GM04503 (cell line): ENCODE data around the gene DUSP18.
"Not testable (repeated sequence)": the region's sequence is repeated elsewhere in the genome, so short reads cannot be mapped to it uniquely, and the experiment has no call there.

Source experiments
- DNase-seq: peaks from one replicate; pipeline ENCODE4 v3.0.0-alpha.2; 2012; ENCODE audit warnings: low read depth

Gene DUSP18

DNA sequence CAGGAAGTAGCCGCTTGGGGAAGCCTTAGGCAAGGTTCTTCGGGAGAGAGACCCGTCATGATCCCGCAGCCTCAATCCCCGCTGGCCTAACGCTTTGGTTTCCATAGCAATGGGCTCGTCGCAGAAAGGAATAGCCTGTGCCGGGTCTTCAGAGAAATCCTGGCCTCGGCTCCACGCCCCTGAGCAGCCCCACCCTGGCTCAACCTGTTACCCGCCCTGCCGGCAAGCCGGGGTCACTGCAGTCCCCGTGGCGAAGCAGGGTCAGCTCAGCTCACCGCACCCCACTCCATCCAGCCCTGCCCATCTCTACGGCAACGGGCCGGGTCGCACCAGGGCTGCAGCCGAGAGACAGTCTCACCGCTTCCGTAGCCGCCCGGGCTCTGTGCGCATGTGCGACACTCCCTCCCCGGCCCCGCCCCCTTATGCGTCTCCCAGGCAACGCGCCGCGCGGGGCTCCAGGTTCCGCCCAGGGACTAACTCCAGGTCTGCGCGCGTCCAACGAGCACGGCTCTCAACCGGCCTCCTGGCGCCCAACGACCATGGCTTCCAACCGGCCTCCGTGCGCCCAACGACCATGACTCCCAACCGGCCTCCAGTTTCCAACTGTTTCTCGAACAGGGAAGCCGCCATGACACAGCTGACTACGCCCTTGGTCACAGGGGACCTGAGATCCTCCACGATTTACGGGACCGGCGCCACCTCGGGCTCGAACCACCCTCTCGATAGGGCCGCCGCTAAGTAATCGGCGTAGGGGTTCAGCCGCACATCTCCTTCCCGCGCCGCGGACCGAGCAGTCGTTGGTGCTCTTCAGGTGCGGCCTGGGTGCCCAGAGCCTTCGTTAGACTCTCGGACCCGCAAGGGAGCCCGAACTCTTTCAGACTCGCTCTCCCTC, at the start of gene DUSP18:
Gene DUSP18, minus strand, starts transcription at position 382 of the 892 bp plus-strand sequence. CDS start 3,872 bp downstream, outside the sequence.
- peak; percentile 41 for DNase-seq

DNA sequence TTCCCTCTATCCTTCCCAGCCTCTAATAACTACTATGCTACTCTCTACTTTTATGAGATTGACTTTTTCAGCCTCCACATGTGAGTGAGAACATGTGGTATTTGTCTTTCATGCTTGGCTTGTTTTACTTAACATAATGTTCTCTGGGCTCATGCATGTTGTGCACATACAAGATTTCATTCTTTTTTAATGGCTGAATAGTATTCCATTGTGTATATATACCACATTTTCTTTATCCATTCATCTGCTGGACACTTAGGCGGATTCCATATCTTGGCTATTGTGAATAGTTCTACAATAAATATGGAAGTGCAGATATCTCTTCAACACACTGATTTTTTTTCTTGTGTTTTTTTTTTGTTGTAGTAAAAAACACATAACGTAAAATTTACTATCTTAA, 46.4 kb upstream of the DUSP18 start:
- no peak for DNase-seq

DNA sequence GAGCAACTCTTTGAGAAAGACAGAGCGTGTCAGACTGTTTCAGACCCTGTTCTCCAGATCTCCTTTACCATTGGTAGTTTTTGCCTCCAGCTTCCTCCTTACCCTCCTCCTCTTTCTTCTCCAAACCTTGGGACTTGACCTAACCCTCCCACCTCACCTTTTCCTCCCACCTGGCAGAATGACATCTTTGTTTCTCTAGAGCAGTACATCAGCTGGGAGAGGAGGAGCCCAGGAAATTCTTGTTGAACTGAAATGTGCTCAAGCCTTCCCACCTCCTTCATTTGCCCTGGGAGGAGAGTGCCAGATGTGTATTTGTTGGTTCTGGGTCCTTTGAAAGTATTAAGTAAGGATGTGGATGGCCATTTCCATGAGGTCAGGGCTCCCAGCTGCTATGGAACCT, 44.4 kb upstream of the DUSP18 start:
- DNase-seq: no peak

DNA sequence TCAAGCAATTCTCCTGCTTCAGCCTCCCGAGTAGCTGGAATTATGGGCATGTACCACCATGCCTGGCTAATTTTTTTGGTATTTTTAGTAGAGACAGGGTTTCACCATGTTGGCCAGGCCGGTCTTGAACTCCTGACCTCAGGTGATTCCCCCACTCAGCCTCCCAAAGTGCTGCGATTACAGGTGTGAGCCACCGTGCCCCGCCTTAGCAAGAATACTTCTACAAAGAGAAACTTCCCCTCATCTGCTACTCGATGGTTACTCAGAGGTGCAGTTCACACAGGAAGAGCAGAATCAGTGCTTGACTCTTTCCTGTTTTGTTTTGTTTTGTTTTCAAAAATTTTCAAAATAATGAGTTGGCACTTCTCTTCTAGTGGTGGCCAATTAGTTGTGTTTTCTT, 42.3 kb upstream of the DUSP18 start:
- DNase-seq: not testable (repeated sequence)

DNA sequence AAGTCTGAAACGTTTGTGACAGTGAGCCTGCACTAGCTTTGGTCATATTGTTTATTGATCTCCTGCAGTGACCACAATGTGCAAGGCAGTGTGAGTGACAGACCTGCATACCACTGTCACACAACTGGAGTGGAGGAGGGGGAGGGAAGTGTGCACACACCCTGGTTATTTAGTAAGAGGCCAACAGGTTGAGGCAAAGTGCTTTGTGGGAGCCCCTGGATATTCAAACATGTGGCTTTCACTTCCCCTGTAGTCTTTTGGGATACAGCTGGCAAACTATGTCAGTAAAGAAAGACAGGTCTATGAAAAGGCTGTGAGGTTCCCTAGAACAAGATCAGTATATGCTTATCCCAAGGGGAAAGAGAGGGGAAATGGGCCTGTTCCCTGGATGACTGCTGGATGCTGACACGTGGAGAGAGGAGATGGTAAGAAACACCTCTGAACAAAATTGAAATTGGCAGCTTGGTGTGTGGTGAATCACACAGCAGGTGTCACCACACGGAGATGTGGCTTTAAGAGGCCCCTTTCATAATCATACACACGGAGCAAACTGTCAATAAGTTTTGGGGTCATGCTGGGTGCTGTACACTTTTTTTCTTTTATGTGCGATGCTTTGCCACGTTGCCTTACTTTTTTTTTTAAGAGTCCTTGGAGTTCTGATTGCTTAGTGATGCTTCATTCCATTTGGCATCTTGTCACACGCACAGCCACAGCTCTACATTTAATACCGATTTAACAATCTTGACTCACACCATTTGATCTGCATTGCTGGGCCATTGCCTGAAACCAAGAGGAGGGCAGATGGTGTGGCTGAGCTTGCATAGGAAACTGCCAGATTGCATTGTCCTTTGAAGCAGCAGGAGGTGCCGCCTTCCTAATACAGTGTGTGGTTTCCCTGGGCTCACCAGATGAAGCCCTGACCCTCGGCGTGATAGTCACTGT, 38.3 kb upstream of the DUSP18 start:
- DNase-seq: peak; percentile 93

DNA sequence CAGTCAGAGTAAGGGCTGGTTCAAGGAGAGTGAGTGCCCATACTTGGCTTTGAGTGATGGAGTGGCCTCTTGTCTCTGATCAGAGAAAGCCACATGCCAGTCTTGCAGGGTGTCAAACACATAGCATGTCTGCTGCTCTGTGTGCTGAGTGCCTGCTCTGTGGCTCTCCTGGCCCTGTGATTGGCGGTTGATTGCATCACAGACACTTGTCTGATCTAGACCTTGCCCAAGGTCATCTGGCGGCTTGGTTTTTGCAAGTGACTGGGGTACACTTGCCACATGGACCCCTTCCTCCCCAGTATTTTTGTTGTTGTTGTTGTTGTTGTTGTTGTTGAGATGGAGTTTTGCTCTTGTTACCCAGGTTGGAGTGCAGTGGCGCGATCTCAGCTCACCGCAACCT, 37.3 kb upstream of the DUSP18 start:
- DNase-seq: no peak

DNA sequence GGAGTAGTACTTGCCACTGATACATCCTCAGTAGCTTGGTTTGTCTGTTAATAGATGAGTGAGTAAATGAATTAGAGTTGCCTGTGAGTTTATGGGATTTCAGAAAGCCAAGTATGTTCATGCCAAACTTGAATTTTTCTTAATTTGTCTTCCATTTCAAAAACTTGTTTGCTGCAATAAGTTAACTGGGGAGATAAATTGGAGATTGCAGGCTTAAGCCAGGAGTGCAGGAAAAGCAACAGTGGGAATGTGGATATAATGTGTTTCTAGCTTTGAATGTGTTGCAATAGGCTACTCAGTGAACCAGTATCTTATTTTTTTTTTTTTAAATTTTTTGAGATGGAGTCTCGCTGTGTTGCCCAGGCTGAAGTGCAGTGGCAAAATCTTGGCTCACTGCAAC, 35.2 kb upstream of the DUSP18 start:
- DNase-seq: no peak

DNA sequence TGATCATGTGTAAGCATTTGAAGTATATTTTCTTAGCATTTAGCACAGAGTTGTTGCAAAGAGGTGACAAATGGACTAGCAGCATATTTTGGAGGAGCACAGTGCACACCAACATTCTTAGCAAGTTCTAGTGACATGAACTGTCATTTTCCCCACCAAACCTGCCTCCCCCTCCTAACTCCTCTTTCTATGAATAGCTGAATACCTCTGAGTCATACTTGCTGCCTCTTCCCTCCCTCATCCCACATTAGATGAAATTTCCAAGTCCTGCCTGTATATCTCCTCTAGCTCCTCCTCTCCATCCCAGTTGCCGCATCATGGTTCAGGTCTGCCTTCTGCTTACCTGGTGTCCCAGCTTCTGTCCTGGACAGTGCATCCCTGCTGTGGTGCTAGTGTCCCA, 34.2 kb upstream of the DUSP18 start:
- no peak for DNase-seq

DNA sequence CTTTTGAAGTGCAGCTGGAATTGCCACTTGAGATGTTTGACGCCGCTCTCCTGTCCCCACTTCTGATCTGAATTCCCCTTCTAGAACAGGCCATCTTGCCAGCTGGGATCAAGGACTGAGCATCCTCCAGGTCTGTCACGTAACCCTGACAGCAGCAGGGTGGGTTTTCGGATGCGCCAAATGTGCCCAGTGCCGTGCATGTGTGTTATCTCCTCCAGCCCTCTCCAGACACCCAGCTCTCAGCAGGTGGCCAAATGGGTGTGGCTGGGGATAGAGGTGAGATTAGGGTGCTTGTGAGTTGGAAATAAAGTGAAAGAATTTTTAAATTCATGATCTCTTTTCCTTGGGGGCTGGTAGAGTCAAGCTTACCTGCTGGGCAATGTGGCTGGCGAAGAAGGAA, 30.3 kb upstream of the DUSP18 start:
- DNase-seq: no peak

DNA sequence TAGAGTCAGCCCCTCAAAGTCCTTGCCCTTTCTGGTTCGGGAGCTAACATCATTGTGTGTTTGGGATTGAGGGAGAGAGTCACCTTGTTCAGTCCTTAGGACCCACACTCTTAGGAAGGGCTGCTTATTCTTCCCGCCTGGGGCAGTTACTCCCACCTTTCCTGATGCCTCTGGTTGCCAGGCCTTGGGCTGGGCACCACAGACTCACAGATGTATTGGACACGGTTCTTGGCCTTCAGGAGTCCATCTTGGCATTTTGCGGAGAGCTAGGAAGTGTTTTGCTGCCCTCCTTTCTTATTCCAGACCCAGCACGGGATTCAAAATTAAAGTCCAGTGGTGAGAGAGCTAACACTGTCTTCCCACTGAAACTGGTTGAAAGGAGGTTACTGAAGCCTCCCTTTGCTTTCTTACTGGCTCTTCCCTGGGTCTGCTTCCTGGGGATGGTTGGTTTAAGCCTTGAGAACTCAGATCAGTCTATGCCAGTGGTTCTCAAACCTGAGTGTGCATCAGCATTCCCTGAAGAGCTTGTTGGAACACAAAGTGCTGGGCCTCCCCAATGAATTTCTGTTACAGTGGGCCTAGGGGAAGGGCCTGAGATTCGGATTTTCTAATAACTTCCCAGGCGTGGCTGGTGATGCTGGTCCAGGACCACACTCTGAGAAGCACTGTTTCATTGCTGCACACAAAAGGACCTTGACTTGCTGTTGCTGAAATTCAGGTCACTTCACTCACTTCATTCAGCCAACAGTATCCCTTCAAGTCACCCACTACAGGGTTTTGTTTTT, 28.4 kb upstream of the DUSP18 start:
- no peak for DNase-seq

DNA sequence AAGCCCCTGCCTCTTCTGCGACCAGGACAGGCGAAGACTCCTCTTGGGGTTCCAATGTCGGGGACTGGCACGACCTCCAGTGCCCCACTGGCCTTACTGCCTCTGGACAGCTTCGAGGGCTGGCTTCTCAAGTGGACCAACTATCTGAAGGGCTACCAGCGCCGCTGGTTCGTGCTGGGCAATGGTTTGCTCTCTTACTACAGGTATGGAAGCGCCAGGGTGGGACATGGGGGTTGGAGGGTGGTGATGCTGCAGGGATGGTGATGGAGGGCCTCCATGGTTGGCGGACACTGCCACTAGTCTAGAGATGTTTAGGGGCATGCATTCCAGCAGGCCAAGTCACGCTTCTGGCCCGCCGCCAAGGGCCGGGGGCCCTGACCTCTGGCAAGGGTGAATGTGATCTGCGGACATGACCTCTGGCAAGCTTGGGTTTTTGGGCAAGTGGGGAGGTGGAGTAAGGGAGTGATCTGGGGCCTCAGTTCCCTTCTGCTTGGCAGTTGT, 27.7 kb upstream of the DUSP18 start:
- DNase-seq: no peak

DNA sequence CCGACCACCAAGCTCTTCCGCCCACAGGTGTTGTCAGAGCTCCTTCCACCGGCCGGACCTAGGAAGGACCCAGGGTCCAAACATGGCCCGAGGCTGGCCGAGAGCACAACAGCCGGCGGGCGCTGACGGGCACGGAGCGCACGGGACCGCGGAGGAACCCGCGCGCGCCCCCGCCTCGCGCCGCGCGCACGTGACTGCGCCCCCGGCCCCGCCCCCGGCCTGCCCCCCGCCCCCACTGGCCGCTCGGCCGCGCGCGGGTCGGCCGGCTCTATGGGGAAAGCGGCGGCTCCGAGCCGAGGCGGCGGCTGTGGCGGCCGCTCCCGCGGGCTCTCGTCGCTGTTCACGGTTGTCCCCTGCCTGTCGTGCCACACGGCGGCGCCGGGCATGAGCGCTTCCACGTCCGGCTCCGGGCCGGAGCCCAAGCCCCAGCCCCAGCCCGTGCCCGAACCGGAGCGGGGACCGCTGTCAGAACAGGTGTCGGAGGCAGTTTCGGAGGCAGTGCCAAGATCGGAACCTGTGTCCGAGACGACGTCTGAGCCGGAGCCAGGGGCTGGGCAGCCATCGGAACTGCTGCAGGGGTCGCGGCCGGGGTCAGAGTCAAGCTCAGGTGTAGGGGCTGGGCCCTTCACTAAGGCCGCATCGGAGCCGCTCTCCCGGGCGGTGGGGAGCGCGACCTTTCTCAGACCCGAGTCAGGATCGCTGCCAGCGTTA, 27.1 kb upstream of the DUSP18 start, which contains the start of gene OSBP2:
Gene OSBP2, plus strand, starts transcription at position 235 of the 711 bp plus-strand sequence. Its CDS starts 36 bp downstream, at position 271.
- no peak for DNase-seq

DNA sequence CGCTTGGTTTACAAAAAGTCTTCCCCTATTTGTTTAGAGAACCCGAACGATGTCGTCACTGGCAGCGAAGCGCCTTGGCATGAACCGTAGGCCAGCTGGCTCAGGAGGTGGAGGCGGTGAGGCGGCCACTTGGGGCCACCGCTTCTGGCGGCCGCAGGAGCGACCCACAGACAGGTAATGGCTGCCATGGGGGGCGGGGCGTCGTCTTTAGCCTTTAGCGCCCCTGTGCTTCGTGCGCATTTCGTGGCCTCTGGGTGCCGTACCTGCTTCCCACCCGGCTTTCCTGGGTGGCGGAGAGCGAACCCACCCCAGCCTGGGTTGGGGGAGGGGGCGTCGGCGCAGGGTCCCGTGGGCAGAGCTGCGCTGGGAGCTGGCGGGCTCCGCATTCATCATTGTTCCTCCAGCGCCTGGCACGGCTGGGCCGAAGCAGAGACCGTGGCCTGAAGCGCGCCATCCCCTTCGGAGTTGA, 26.5 kb upstream of the DUSP18 start:
- no peak for DNase-seq

DNA sequence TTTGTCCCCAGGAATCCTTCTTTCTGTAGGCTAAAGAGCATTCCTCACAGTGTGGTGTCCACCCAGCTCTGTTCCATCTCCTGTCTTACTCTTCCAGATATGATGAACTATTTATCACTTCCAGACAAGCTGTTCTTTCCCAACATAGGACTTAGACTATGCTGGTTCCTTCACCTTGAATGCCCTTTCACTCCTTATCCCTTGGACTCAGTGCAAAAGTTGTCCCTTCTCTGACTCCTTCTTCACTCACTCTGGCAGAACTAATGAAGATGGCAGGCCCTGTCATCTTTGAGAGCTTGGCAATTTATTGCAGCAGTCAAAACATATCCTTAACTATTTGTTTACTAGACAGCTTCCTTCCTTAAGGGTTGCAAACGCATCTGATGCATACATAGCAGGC, 23.5 kb upstream of the DUSP18 start:
- no peak for DNase-seq

DNA sequence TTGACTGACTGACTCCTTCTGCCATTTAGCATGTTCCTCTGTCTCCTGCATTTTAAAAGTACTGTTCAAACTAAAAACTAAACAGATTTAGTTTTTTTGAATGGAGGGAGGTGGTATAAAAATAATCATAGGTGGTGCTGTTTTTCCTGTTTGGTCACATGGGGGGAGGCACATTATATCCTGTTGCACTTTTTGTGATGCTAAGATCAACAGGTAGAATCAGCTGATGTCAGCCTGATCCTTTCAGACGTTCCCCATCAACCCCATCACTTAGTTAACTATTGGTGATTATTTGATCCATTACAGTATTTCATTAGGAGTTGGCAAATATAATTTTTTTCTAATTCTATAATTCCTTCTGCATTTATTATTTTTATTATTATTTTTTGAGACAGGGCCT, 21.9 kb upstream of the DUSP18 start:
- no peak for DNase-seq

DNA sequence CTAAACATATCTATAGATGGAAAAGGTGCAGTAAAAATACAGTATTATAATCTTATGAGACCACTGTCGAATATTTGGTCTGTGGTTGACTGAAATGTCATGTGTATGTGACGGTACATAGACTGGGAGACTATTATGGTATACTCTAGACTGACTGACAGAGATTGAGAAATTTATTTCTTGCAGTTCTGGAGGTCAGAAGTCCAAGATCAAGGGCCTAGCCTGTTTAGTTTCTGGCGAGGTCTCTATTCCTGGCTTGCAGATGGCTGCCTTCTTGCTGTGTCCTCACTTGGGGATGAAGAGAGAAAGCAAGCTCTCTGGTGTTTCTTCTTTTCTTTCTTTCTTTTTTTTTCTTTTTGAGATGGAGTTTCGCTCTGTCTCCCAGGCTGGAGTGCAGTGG, 19.7 kb upstream of the DUSP18 start:
- no peak for DNase-seq

DNA sequence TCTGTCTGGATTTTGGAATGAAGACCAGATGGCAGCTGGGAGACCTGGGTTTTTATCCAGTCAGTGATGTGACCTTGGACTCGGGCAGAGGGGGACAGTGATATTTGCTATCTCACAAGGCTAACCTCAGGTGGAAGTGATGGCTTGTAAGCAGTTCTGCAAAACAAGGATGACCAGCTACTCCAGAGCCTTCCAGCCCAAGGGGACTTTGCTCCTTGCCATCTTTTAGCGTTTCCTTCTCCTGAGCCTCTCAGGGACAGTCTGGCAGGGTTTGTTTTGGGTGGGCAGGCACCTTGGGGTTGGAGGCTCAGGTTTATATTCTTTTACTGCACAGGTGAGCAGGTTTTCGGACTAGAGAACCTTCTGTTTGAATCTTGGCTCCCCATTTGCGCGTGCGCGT, 17.5 kb upstream of the DUSP18 start:
- no peak for DNase-seq

DNA sequence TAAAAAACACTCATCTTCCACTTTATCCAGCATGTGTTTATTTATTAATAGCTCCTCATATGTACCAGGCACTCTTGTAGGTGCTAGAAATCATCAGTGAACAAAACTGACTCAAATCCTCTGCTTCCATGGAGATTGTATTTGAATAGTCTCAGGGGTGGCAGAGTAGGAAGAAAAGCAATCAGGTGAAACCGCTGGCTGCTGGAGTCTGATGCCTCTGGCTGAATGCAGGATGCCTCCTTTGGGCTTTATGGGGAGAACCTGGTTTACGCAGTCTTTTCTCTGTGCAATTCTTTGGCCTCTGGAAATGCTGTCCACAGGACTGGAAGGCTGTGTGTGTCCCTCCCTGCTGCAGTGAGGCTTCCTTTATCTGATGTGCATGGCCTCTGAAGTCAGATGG, 14.2 kb upstream of the DUSP18 start:
- no peak for DNase-seq

DNA sequence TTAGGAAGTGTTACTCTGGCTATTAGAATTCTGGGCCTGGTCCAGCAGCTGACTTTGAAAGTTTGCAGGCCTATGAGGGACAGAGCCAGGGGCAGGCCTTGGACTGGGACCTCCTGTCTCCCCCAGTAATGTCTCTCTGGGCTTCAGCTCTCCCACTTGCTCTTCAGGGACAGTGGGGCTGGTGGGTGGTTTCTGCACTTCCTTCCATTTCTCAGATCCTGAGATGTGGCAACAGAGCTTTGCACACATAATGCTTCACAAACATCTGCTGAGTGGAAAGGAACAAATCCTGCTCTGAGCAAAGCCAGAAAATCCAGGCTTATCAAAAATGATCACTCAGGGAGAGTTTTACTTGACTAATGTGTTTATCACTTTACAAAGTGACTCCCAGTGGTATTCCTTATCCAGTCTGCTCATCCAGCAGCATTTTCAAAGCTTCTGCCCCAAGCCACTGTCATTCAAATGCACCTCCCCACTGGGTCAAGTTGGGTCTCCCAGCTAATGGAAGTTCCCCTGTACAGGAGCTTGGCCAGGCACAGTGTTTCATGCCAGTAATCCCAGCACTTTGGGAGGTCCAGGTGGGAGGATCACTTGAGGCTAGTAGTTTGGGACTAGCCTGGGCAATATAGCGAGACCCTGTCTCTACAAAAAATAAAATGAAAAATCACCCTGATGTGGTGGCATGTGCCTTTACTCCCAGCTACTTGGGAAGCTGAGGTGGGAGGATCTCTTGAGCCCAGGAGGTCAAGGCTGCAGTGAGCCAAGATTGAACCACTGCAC, 13.5 kb upstream of the DUSP18 start:
- DNase-seq: no peak
